ENCODE data around the gene FSD2.

- no peak for TF ChIP-seq CTCF (IDR thresholded peaks at IDR 0.05)
- no peak for TF ChIP-seq EZH2 (IDR thresholded peaks at IDR 0.05)
These were observed 63.7 kb downstream of the FSD2 start for GRCh38 chr15:82742134-82742533.
